Fibroblast of lung (primary cell): ENCODE data around the gene GALNT18. TPM values are rescaled to one million over a fixed set of nuclear protein-coding genes. Genes with fewer than 3 reads are reported as not detected.

Experiments used
- DNase-seq, 2 donors: peaks; one replicate each; pipeline versions ENCODE4 v3.0.0 to v3.0.0-alpha.2; 2010; ENCODE audit warnings: low read depth in 2 of 2
- H2AFZ ChIP-seq: 2 replicates; pipeline ENCODE4 v1.5.1; 2012; ENCODE audit warnings: low read length, control low read depth, inconsistent platforms
- H3K27ac ChIP-seq: 2 replicates; pipeline ENCODE4 v1.5.1; 2011; ENCODE audit warnings: low read length, control low read depth; ENCODE audit not compliant: insufficient read depth
- H3K27me3 ChIP-seq: 2 replicates; pipeline ENCODE4 v1.5.1; 2011; ENCODE audit warnings: mild to moderate bottlenecking, low read length; ENCODE audit not compliant: control insufficient read depth, insufficient read depth
- H3K36me3 ChIP-seq: 2 replicates; pipeline ENCODE4 v1.5.1; 2011; ENCODE audit warnings: low read length; ENCODE audit not compliant: control insufficient read depth, insufficient read depth
- H3K4me1 ChIP-seq: 2 replicates; pipeline ENCODE4 v1.5.1; 2011; ENCODE audit warnings: low read length; ENCODE audit not compliant: control insufficient read depth, insufficient read depth; ENCODE audit errors: extremely low read depth
- H3K4me2 ChIP-seq: 2 replicates; pipeline ENCODE4 v1.5.1; 2011; ENCODE audit warnings: low read length, control low read depth; ENCODE audit not compliant: insufficient read depth; ENCODE audit errors: extremely low read depth
- H3K4me3 ChIP-seq, 4 experiments: fragments of 200-600 bp in 1 of 4; sonication (generic) in 1 of 4; replicated peaks in 1 of 4; 2 replicates each; pipeline ENCODE4 v1.5.1; 2011 to 2016; ENCODE audit warnings: low read length in 4 of 4, low read depth in 3 of 4, mild to moderate bottlenecking in 3 of 4, control low read depth in 2 of 4, inconsistent platforms in 1 of 4, mixed read lengths in 1 of 4; ENCODE audit not compliant: insufficient read depth in 1 of 4; ENCODE audit errors: control extremely low read depth in 1 of 4
- H3K79me2 ChIP-seq: 2 replicates; pipeline ENCODE4 v1.5.1; 2012; ENCODE audit warnings: mild to moderate bottlenecking, low read length, inconsistent platforms; ENCODE audit not compliant: control insufficient read depth, insufficient read depth
- H3K9ac ChIP-seq: 2 replicates; pipeline ENCODE4 v1.5.1; 2011; ENCODE audit warnings: mild to moderate bottlenecking, low read length, control low read depth; ENCODE audit not compliant: insufficient read depth
- H3K9me3 ChIP-seq: 2 replicates; pipeline ENCODE4 v1.5.1; 2012; ENCODE audit warnings: low read depth, low read length; ENCODE audit not compliant: control insufficient read depth, insufficient read depth
- H4K20me1 ChIP-seq: 2 replicates; pipeline ENCODE4 v1.5.1; 2011; ENCODE audit warnings: low read length; ENCODE audit not compliant: control insufficient read depth, insufficient read depth; ENCODE audit errors: extremely low read depth
- CTCF ChIP-seq, 2 donors: IDR thresholded peaks in 1 of 2; conservative IDR thresholded peaks in 1 of 2; 1 replicate in 1 of 2; 2 replicates in 1 of 2; pipeline ENCODE4 v1.5.1; 2011 to 2012; ENCODE audit warnings: low read length in 2 of 2, control low read depth in 1 of 2, inconsistent platforms in 1 of 2, low read depth in 1 of 2, mild to moderate bottlenecking in 1 of 2
- EZH2 ChIP-seq: IDR thresholded peaks from 2 replicates; pipeline ENCODE4 v1.5.1; 2012; ENCODE audit warnings: low read length, control low read depth, mild to moderate bottlenecking; ENCODE audit errors: missing control alignments
- polyA plus RNA-seq, 2 donors: library from polyadenylated mRNA; depleted of rRNA in 1 of 2; stranded (reverse) in 1 of 2; unstranded in 1 of 2; fragments of >200 nt; gene quantifications; 2 replicates each; pipeline ENCODE4 v1.2.1, GENCODE V29; 2011 to 2012; ENCODE audit warnings: missing spikeins in 1 of 2
- total RNA-seq: library from RNA; depleted of rRNA; stranded (reverse); fragments of >200 nt; gene quantifications from 2 replicates; pipeline ENCODE4 v1.2.1, GENCODE V29; 2014

The GALNT18 gene
- total and polyA plus RNA-seq, 2 donors (not counting 1 experiment from before 2014, with no cell fraction given): 0.50 to 19.3 TPM

GRCh38 chr11:11394241-11394640, 227.6 kb downstream of the GALNT18 start:
- H3K4me2 ChIP-seq: no peak overlapping the region
- TF ChIP-seq EZH2 (no peak), CTCF (conservative IDR thresholded peaks at IDR 0.05 in 1 of 2, IDR thresholded peaks at IDR 0.05 in 1 of 2; ENCODE audit: low read depth in 1 of 2, low read length in 2 of 2) (no peak)
- no peaks in the 10 kb centered on the region for H3K79me2 ChIP-seq
- no peaks in the 10 kb centered on the region for H3K9me3 ChIP-seq
- no peaks in the 10 kb centered on the region for H4K20me1 ChIP-seq
- H3K4me3 ChIP-seq: no peak overlapping the region
- H3K4me1 ChIP-seq: peaks cover 6% of the 10 kb centered on the region
- H3K27ac ChIP-seq: no peak overlapping the region
- H2AFZ ChIP-seq: no peak overlapping the region
- H3K27me3 ChIP-seq: no peaks in the 10 kb centered on the region
- no peak overlapping the region for H3K9ac ChIP-seq
- no peak for DNase-seq
- no peaks in the 10 kb centered on the region for H3K36me3 ChIP-seq

- H3K4me1 ChIP-seq: peaks cover 6% of the 10 kb centered on the region
- no peaks in the 10 kb centered on the region for H3K79me2 ChIP-seq
- H3K27me3 ChIP-seq: no peaks in the 10 kb centered on the region
- H3K4me3 ChIP-seq: no peak overlapping the region
- DNase-seq: peak; percentile 90 to 92
- H3K9me3 ChIP-seq: no peaks in the 10 kb centered on the region
- no peak overlapping the region for H2AFZ ChIP-seq
- peak overlapping the region; percentile 55 for H3K27ac ChIP-seq
- H3K36me3 ChIP-seq: no peaks in the 10 kb centered on the region
- no peaks in the 10 kb centered on the region for H4K20me1 ChIP-seq
- H3K4me2 ChIP-seq: peak overlapping the region; percentile 48
- TF ChIP-seq CTCF (conservative IDR thresholded peaks at IDR 0.05 in 1 of 2, IDR thresholded peaks at IDR 0.05 in 1 of 2; ENCODE audit: low read depth in 1 of 2, low read length in 2 of 2) (no peak), EZH2 (no peak)
- no peak overlapping the region for H3K9ac ChIP-seq
Measured at GRCh38 chr11:11391796-11392463, 229.9 kb downstream of the GALNT18 start.

- Histone ChIP-seq H3K27ac (peak overlapping the region; percentile 55), H3K4me2 (no peak overlapping the region), H2AFZ (no peak overlapping the region), H3K9me3 (no peaks in the 10 kb centered on the region), H3K4me1 (peaks cover 3% of the 10 kb centered on the region), H3K79me2 (no peaks in the 10 kb centered on the region), H3K27me3 (no peaks in the 10 kb centered on the region), H3K4me3 (no peak overlapping the region), H3K36me3 (no peaks in the 10 kb centered on the region), H3K9ac (no peak overlapping the region), H4K20me1 (no peaks in the 10 kb centered on the region)
- TF ChIP-seq CTCF (conservative IDR thresholded peaks at IDR 0.05 in 1 of 2, IDR thresholded peaks at IDR 0.05 in 1 of 2; ENCODE audit: low read depth in 1 of 2, low read length in 2 of 2) (no peak), EZH2 (no peak)
- no peak for DNase-seq
Measured at GRCh38 chr11:11391169-11391568, 230.6 kb downstream of the GALNT18 start.
